CMK (cell line): ENCODE measurements around the gene OR6A2.
A peak's percentile ranks its signal among the peaks of the same experiment; 100 is the strongest.
"Not testable (repeated sequence)": the region's sequence is repeated elsewhere in the genome, so short reads cannot be mapped to it uniquely, and the experiment has no call there.

Source experiments
- DNase-seq: peaks from one replicate; pipeline ENCODE4 v3.0.0-alpha.2; 2010; ENCODE audit warnings: low read depth

Gene OR6A2

DNA sequence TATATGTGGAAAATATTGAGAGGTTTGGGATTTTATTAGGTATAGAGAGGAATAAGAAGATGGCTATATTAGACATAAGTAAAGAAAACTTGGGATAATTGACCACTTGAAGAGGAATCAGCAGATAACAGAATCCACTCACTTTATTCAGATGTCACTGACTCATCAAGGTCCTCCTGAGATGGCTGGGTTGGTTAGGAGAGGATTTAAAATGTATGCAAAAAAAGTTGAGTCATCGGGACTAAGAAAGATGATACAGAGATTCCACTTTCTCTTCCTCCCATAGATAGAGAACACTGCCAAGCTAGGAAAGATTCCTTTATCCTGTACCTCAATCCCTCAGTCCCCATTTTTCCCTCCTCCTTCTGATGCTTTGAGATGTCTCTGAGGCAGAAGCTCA, at the start of gene OR6A2:
OR6A2 (minus strand) TSS at position 288 of the 400 bp plus-strand sequence. CDS start 3,981 bp downstream, outside the sequence.
- no peak for DNase-seq

GRCh38 chr11:6845383-6845782, 45.9 kb upstream of the OR6A2 start, which contains the start of gene OR10A5:
Gene OR10A5 (plus strand): TSS chr11:6845683. CDS start chr11:6845683, 0 bp downstream.
- DNase-seq: no peak

DNA sequence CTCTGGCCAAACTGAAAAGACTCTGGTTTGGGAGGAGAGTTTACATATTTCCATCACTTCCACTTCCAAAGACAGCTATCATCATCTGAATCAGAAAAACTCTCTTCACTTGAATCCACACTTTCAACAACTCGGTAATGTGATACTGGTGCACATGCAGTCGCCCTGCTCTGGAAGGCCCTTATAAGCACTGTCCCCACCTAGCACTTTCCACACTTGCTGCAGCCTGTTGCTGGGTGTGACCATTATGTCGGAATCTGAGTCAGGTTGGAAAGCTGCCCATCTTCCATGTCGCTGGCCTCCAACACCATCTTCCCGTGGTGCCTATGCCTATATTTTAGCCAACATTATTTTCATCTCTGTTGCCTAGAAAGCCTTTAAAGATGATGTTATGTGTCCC, 44.9 kb upstream of the OR6A2 start:
- DNase-seq: no peak

DNA sequence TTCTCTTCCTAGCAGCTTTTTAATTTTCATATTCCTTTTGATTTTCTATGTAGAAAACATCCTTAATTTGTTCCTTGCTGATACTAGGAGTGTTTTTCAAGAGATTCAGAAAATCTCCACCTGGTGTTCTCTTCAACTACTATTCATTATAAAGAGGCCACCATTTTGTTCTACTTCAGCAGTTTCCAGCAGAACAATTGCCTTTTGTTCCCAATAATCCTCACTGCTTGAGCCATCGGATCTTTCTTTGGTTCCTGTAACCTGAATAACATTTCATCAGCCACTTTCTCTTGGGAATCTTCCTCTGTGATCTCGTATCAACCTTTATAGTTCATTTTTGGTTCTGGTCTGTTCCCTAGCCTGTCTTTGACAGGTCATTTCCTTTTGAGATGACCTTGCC, 44.2 kb upstream of the OR6A2 start:
- no peak for DNase-seq

DNA sequence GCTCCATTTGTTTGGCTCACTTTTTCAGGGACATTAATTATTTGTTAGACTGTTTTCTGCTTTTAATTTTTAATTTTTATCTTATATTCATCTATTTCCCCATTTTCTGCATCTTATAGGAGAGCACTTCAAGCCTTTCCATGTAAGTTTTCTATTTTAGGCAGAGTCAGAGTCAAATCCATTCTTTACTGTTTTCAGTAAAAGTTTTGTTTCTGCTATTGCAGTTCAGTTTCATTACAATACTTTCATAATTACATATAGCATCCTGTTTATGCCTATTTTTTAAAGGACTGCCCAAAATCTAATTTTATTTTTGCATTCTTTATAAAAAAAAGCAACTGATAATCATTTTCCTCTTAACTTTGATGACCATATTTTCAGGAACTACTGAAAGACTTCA, 42.2 kb upstream of the OR6A2 start:
- DNase-seq: no peak

DNA sequence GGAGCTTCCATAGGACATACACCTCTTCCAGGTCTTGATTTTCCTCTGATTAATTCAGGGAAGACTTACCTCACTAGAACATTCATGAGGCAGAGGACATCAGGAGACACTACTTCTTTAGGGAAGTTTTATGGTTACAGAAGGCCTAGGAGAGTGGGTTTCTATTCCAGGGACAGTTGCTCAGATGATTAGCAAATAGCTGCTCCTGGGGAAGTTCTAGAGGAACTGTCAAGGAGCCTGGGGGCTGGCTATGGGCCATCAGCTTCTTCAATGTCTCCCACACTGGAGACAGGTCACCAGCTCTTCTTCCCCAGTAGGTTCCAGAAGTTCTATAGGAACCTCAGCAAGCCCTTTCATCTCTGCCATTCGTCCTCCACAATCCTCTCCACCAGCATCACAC, 34.5 kb upstream of the OR6A2 start:
- DNase-seq: no peak

DNA sequence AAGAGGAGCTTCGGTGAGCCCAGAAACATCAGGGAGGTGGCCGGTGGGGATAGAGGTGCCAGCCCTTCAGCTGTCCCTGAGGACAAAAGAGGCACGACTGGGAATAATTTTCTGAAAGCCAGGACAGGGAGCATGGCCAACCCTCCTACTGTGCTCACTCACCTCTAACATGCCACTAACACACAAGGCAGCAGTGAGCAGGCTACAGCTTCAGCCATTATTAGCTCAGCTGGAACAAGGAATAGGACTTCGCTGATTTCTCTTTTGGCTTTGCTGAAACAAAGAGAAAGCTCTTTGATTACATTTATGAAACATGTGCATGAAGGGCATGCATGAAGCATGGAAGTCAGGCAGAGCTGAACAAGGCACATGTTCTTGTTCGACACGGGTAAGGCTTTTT, 33.9 kb upstream of the OR6A2 start:
- no peak for DNase-seq

DNA sequence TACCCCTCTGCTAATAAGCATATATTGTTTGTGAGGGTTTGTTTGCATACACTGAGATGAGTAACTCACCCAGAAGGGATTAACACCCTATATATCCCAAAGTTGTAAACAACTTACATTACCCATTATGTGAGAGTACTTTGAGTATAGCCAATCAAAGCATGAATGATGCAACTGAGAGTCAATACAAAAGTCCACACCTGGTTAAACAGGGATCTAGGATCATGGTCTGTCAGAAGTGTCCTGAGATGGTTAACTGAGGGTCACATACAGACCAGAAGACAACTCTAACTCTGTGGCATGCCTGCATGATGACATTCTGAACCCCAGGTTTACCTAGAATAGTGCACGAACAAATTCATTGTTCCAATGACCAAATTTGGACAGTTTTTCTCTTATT, 28.6 kb upstream of the OR6A2 start:
- DNase-seq: no peak

DNA sequence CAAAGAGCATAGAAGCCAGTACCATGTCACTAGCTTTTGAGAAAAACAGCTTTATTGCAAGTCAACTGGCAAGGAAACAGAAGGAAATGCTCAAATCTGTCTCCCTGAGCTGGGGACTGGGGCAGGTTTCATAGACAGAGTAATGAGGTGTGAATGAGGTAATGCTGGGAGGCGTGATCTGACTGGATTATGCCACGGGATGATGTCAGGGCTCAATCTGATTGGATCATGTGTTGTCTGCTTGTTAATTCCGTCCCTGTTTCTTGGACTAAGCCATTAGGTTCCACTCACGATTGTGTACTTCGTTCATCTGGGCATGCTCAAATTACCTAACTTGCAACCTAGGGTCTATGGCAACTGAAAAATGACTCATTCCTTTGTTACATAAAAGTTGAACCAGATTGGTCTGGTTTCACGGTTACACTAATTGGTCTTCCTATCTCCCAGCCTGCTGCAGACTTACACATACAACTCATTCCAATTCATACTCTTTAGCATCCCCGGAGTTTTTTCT, 25.8 kb upstream of the OR6A2 start:
- no peak for DNase-seq

- no peak for DNase-seq
Measured at GRCh38 chr11:6824136-6824823, 24.8 kb upstream of the OR6A2 start.

DNA sequence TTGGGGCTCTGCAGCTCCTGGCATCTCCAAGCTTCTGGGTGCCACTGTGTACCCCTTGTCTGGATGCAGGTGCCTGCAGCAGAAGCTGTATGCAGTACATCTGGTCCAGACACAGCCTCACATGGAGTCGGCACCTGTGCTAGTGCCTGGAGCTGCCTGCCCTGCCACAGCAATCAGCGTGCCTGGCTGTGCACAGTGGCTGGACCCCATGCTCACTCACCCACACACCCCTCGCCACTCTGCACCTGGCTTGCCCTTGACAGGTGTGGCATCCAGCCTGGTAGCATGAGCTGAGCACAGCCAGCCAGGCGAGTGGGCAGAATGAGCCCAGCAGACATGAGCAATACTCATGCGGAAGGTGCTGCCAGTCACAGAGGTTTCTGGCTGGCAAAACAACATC, 19.5 kb upstream of the OR6A2 start:
- DNase-seq: no peak

- DNase-seq: no peak
Measured at GRCh38 chr11:6817694-6818093, 18.2 kb upstream of the OR6A2 start.

DNA sequence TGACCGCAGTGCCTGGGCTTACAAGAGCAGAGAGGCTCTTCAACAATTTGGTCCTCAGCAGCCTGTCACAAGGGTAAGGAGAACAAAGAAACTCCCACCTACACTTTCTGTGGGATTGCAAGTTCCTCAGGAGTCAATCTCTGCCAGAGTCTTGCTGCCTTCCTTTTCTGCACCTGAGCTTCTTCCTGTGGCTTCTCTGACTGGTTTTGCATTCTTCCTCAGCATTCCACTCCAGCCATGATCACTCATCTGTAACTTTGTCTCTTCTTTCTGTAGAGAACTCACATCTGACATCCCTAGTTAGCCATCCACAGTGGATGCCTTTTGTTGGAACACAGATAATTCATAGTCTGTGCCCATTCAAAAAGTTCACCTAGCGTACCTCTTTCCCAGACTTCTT, 14.2 kb upstream of the OR6A2 start:
- no peak for DNase-seq

- peak; percentile 9 for DNase-seq
Measured at GRCh38 chr11:6812390-6813005, 13.0 kb upstream of the OR6A2 start.

DNA sequence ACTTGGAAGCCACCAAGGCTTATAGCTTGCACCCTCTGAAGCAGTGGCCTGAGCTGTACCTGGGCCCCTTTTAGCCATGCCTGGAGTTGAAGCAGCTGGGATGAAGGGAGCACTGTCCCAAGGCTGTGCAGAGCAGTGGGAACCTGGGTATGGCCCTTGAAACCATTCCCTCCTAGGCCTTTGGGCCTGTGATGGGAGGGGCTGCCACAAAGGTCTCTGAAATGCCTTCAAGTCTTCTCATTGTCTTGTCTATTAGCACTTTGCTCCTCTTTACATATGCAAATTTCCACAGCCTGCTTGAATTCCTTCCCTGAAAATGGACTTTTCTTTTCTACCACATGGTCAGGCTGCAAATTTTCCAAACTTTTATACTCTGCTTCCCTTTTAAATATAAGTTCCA, 1.6 kb upstream of the OR6A2 start:
- DNase-seq: not testable (repeated sequence)

- DNase-seq: no peak
Measured at GRCh38 chr11:6794639-6795038, 4.8 kb downstream of the OR6A2 start.

DNA sequence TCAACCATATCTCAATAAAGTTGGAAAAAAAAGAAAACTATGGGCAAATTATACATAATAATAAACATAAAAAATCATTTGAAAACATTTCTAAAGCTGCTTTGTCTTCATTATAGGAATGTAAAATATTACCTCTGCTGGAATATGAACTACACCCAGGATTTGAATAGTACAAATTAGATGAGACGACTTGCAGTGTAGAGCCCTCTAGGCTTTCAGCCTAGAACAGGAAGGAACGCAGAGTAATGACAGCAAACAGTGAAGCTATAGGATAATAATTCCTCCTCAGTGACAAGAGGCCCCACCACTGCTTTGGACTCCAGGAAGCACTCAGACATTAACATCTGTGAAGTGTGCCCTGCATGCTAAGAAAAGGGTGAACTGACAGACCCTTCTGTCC, 8.9 kb downstream of the OR6A2 start:
- no peak for DNase-seq

- no peak for DNase-seq
Measured at GRCh38 chr11:6782720-6783119, 16.8 kb downstream of the OR6A2 start, which contains the start of gene OR2AG1. Gene OR2AG1 (plus strand): TSS chr11:6783020. CDS start chr11:6785038, 2,018 bp downstream.

DNA sequence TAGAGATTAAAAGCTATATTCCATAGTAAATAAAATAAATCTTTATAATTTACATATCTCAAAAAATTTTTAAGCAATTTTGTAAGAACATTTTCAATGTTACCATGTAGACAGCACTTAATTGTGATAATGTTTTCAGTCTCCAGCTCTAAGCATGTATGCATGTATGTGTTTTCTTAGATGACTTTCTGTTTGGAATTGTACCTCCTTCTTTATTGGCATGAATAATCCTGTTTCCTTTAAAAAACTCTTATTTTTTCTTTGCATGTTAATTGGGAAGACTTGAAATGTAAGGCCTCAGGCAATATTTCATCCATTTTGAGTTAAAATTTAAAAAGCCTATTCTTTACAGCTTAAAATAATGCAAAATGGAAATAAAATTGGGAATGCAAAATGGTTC, 18.7 kb downstream of the OR6A2 start:
- no peak for DNase-seq

GRCh38 chr11:6778518-6778917, 21.0 kb downstream of the OR6A2 start:
- DNase-seq: no peak

DNA sequence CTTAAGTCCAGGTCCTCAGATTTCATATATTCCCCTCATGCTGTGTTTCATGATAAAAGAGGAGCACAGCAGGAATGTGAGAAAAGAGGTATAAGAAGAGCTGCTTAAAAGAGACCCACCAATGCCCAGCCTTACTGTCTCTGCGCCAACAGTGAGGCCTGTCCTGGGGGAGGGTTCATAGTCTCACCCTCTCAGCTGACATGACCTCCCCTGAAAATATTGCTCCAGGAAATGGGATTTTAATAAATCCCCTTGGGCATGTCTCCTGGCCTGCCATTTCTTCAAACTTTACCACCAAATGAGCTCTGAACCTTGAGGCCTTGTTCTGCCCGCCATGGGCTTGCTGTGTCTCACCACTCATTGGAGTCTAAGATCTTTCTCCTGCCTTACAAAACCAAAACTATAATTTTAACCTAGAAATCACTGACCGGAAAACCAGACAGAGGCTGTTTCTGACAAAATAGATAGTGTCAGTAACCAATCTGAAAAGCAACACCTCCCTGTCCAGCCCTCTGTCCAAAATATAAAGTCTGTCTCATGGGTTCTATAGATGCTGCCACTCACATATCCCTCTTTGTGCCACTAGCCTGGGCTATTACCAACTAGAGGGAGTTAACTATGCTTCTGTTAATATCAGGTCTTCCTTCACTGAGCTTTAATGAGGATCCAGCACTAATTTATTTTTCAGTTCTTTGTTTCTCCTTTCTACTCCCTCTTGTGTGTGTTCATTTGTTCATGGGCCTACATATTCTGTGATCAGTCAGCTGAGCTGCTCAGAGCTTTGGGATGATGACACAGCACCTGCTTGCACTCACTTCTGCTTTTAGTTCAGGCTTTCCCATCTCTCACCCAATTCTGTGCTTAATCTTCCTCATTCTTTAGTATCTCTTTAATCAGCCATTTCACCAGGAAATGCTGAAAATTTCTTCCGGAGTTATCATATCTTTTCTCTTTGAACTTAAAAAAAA, 27.3 kb downstream of the OR6A2 start, which contains the start of gene OR2AG2:
OR2AG2 (minus strand) TSS at position 51 of the 968 bp plus-strand sequence. CDS start 3,019 bp downstream, outside the sequence.
- DNase-seq: no peak

DNA sequence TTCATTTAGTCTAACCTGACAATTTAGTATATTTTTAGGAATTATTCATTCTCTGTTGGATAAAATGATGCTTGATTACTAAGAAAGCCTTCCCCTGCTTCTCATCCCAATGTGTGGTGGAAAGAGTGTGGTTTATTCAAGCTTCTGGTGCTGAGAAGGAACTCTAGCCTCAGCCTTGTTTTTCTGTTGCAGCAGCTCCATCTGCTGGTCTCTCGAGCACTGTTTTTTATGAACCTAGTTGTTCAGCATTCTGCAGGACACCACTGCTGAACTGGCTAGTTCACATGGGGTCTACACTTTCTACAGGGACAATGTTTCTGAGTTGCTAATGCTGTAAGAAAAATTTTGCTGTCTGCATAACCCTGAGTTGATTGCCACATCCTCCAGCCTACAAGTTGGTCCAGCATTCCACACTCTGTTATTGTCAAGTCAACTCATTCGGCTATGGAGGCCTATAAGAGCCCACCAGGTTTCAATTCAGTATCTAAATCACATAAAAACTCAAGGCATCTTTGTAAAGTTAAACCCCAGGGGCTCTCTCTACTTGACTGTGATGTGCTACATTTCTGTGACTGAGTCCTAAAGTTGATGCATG, 42.0 kb downstream of the OR6A2 start:
- DNase-seq: peak; percentile 27
